Fibroblast of villous mesenchyme (primary cell): Measurements from ENCODE around the gene OGA. TPM values are rescaled to one million over a fixed set of nuclear protein-coding genes. Genes with fewer than 3 reads are reported as not detected.

Experiments
- DNase-seq: peaks from one replicate; pipeline ENCODE4 v3.0.0-alpha.2; 2010; ENCODE audit warnings: low read depth
- H3K4me3 ChIP-seq: 2 replicates; pipeline ENCODE4 v1.5.1; 2011; ENCODE audit warnings: low read depth, mild to moderate bottlenecking, low read length
- total RNA-seq: library from RNA; depleted of rRNA; stranded (reverse); fragments of >200 nt; gene quantifications from 2 replicates; pipeline ENCODE4 v1.2.3, GENCODE V29; 2012
- TF ChIP-seq, protein P1 (sequence below): IDR thresholded peaks from 2 replicates; pipeline ENCODE4 v1.5.1; 2012; ENCODE audit warnings: low read depth, mild to moderate bottlenecking, low read length; ENCODE audit not compliant: insufficient read depth

OGA gene
- total RNA-seq, 1 donor, result 80.3 TPM

DNA sequence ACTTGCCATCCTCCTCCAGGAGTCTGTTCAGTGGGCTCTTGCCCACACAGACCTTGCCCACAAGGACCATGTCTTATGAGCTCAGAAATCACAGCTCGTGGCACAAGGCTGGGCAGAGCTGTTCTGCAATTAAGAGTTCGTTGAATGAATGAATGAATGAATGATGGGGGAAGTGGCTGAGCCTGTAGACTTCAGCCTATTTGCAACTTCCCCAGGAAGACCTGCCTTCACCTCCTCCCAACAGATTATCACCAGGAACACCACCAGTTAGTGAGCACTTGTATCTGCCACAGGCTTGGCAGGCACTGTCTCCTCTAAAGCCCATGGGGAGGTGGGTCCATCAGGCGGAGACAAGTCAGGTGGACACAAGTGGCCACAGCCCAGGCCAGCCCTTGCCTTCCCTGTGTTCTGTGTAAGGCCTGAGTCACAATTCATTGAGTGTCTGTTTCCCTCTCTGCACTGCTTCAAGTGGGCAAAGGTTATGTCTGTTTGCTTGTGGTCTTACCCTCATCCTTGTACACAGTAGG lies 40.6 kb downstream of the OGA start:
- TF ChIP-seq, protein P1, sequence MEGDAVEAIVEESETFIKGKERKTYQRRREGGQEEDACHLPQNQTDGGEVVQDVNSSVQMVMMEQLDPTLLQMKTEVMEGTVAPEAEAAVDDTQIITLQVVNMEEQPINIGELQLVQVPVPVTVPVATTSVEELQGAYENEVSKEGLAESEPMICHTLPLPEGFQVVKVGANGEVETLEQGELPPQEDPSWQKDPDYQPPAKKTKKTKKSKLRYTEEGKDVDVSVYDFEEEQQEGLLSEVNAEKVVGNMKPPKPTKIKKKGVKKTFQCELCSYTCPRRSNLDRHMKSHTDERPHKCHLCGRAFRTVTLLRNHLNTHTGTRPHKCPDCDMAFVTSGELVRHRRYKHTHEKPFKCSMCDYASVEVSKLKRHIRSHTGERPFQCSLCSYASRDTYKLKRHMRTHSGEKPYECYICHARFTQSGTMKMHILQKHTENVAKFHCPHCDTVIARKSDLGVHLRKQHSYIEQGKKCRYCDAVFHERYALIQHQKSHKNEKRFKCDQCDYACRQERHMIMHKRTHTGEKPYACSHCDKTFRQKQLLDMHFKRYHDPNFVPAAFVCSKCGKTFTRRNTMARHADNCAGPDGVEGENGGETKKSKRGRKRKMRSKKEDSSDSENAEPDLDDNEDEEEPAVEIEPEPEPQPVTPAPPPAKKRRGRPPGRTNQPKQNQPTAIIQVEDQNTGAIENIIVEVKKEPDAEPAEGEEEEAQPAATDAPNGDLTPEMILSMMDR, result no peak
- no peak overlapping the region for H3K4me3 ChIP-seq
- DNase-seq, result no peak

DNA sequence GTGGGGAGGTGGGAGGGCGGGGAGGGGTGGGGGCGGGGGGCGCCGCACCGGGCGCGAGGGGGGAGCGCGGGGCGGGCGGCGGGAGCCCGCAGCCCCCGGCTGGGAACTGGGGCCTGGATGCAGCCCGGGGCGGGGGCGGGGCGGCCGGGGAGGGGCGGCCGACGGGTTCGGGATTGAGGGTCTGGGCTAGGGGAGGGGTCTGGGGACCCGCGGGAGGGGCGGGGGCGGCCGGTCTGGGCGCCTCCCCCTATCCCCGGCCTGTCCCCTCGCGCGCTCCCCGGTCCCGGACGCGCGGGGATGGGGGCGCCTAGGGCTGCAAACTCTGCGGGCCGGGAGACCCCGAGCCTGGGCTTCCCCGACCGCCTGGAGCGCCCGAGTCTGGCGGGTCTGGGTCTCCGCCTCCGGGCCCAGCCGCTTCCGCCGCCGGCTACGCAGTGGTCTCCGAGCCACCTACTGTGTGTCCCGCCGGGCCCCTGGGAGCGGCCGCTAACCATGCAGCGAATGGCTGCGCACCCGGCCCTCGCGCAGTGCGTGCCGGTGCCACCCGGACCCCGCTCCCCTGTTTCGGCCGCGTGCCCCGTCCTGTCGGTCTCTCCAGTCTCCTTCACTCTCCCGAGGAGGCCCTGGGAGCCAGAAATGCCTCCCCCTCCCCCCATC lies 42.0 kb downstream of the OGA start:
- no peak overlapping the region for H3K4me3 ChIP-seq
- no peak for DNase-seq
- TF ChIP-seq, protein P1, result no peak

DNA sequence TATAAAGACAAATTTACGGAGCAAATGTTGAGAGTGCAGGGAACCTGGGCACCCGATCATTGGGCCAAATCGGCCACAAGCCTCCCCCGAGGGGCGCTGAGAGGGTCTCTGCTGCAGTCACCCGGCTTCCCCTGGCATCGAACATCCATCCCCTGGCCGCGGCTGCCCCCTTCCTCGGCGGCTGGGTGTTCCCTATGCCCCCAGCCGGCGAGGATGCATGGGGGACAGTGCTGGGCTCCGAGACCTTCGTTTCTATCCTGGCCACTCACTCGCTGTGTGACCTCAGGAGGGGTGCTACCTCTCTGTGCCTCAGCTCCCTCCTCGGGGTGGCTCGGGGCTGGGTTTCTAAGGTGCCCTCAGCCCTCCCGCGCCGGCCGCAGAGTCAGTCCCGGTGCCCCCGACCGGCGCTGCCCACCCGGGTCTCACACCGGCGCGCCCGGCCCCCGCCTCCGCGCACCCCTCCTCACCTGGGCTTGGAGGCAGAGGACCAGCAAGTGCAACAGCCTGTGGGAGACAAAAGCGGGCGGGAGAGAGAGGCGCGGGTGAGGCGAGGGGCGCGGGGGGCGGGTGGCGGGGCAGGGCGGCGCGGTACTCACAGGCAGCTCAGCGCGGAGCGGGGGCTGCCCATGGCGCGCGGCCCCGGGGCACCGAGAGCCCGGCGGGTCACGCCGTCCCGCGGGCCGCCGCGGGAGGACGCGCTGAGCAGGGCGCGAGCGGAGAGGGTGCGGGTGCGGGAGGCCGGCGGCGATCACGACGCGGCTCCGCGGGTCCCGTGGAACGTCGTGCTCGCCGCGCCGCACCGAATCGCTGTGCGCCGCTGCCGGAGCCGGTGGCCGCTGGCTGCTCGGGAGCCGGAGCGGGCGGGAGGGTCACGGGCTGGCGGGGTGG lies 42.7 kb downstream of the OGA start, which contains the start of gene FGF8:
FGF8 (minus strand) TSS at position 842 of the 888 bp plus-strand sequence; CDS start at position 628, 214 bp downstream.
- no peak within 1 kb of the TSS for H3K4me3 ChIP-seq
- TF ChIP-seq, protein P1, result no peak
- no peak for DNase-seq

DNA sequence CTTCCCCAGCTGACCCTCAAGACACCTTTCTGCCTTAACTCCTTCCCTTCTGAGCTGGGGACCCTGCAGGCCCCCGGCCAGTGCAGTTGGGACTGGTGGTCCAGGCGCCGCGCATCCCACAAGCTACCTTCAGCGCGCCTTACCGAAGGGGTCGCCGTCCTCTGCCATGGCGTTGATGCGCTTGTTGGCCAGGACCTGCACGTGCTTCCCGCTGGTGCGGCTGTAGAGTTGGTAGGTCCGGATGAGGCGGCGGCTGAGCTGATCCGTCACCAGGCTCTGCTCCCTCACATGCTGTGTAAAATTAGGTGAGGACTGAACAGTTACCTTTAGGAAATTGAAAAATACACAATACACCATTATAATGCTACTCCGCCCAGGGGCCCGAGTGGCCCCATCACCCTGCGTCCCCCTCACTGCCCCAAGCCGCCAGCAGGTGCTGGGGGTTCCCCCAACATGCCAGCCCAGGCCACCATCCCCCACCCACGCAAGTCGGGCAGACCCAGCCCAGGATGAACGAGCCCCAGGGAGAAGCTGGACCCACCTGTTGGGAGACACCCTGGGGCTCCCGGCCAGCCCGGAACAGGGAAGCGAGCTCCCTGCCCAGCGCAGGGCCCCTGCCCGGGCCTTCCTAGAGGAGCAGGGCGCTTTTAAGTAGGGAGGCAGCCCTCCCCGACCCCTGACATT lies 43.5 kb downstream of the OGA start:
- no peak overlapping the region for H3K4me3 ChIP-seq
- no peak for DNase-seq
- TF ChIP-seq, protein P1, result no peak

DNA sequence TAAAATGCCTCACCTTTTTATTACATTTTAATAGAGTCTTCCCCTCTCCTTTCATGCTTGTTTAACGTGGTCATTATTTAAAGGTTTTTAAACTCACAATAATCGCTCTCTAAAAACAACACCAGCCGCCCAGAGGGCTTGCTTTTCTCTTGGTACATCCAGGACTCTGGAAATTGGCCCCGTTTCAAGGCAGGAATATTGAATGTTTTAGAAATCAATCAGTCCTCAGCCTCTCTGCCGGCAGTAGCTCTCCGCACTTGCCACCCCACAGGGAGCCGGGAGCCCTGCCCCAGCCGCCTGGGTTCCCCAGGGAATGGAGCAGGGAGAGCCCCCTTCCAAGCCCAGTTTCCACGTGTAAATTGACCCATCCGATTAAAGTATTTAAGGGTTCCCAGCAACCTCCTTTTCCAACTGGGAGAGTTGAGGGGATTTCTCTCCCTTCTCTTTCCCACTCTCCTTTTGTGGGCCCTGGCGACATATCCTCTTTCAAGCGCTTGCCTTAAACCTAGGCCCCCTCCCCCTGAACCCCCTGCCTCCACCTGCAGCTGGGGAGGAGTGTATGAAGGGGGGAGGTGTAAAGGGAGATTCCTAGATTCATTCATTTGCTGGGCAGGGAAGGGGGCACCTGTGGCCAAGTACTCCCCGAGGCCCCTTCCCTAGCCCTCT lies 44.2 kb downstream of the OGA start:
- no peak for DNase-seq
- TF ChIP-seq, protein P1, result no peak

More for the DNA sequence above, 44.2 kb downstream of the OGA start:
- H3K4me3 ChIP-seq, result no peak overlapping the region
